ENCODE results near the gene SLC35F4. TPM values are rescaled to one million over a fixed set of nuclear protein-coding genes. Genes with fewer than 3 reads are reported as not detected.

SLC35F4 gene
- total RNA-seq, 1 experiment from 2014 or later = not detected

DNA sequence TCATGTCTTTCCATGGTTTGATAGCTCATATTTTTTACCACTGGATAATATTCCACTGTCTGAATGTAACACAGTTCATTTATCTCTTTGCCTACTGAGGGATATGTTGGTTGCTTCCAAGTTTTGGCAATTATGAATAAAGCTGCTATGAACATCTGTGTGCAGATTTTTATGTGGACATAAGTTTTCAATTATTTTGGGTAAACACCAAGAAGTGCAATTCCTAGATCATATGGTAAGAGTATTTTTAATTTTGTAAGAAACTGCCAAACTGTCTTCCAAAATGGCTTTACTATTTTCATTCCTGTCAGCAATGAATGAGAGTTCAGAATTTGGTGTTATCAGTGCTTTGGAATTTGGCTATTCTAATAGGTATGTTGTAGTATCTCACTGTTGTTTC, 43.7 kb upstream of the SLC35F4 start:
- Histone ChIP-seq H2BK120ac (ENCODE audit: low read depth, low read length, poor library complexity, severe bottlenecking) (no peak overlapping the region), H3K4ac (ENCODE audit: low read depth, low read length) (no peak overlapping the region), H3K79me2 (ENCODE audit: insufficient read depth, low read length) (no peaks in the 10 kb centered on the region), H2AFZ (ENCODE audit: low read length) (no peak overlapping the region), H3K14ac (ENCODE audit: insufficient read depth, low read length) (no peak overlapping the region), H3K4me1 (ENCODE audit: insufficient read depth, low read length) (no peaks in the 10 kb centered on the region), H2AK5ac (ENCODE audit: insufficient read length, low read length) (no peak overlapping the region), H3K27me3 (ENCODE audit: insufficient read depth, low read length) (no peaks in the 10 kb centered on the region), H2BK12ac (ENCODE audit: insufficient read length, low read depth, low read length) (no peak overlapping the region), H3K23me2 (ENCODE audit: insufficient read length, low read depth, low read length, poor library complexity, severe bottlenecking) (no peaks in the 10 kb centered on the region), H3K23ac (ENCODE audit: insufficient read length, low read depth, low read length) (no peak overlapping the region), H3K56ac (ENCODE audit: insufficient read length, low read depth, low read length) (no peak overlapping the region), H4K5ac (ENCODE audit: insufficient read length, low read depth, low read length) (no peak overlapping the region), H2BK20ac (ENCODE audit: low read depth, low read length, poor library complexity, severe bottlenecking) (no peak overlapping the region), H3K9me3 (ENCODE audit: control insufficient read depth, low read depth, low read length) (no peaks in the 10 kb centered on the region), H3K79me1 (ENCODE audit: insufficient read depth, low read depth, low read length, poor library complexity, severe bottlenecking) (no peaks in the 10 kb centered on the region), H2BK5ac (ENCODE audit: insufficient read length, low read length) (no peak overlapping the region), H3T11ph (ENCODE audit: low read length) (no peak overlapping the region), H3K18ac (ENCODE audit: insufficient read length, low read depth, low read length) (no peak overlapping the region), H4K8ac (replicated peaks; ENCODE audit: insufficient read length, low read depth, low read length) (no peak overlapping the region), H4K20me1 (ENCODE audit: control insufficient read depth, insufficient read depth, insufficient read length) (no peaks in the 10 kb centered on the region), H2BK15ac (ENCODE audit: low read depth, low read length) (no peak overlapping the region), H3K9ac (ENCODE audit: extremely low read depth, insufficient read length, low read length) (no peak overlapping the region), H4K91ac (ENCODE audit: insufficient read length, low read depth, low read length) (no peak overlapping the region), H3K4me2 (ENCODE audit: insufficient read depth, insufficient read length, low read length) (no peak overlapping the region), H3K27ac (ENCODE audit: insufficient read length, low read depth, low read length) (no peak overlapping the region)
- H3K36me3 Mint-ChIP-seq (ENCODE audit: insufficient read depth in 1 of 3, low read depth in 3 of 3) = no peaks in the 10 kb centered on the region
- H3K27ac Mint-ChIP-seq = no peak overlapping the region
- H3K4me3 Mint-ChIP-seq = no peak overlapping the region
- TF ChIP-seq, protein P1, sequence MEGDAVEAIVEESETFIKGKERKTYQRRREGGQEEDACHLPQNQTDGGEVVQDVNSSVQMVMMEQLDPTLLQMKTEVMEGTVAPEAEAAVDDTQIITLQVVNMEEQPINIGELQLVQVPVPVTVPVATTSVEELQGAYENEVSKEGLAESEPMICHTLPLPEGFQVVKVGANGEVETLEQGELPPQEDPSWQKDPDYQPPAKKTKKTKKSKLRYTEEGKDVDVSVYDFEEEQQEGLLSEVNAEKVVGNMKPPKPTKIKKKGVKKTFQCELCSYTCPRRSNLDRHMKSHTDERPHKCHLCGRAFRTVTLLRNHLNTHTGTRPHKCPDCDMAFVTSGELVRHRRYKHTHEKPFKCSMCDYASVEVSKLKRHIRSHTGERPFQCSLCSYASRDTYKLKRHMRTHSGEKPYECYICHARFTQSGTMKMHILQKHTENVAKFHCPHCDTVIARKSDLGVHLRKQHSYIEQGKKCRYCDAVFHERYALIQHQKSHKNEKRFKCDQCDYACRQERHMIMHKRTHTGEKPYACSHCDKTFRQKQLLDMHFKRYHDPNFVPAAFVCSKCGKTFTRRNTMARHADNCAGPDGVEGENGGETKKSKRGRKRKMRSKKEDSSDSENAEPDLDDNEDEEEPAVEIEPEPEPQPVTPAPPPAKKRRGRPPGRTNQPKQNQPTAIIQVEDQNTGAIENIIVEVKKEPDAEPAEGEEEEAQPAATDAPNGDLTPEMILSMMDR (conservative IDR thresholded peaks at IDR 0.05) = no peak
- H3K4me1 Mint-ChIP-seq = peaks cover 0 to 1% of the 10 kb centered on the region in 2 experiments; a peak in 2 of 4 replicates
- no peaks in the 10 kb centered on the region for H3K9me3 Mint-ChIP-seq
- DNase-seq = no peak
- peaks cover 2% of the 10 kb centered on the region for H3K27me3 Mint-ChIP-seq (ENCODE audit: low read depth)
